Adipocyte (in vitro differentiated cells): ENCODE results near the gene CORO2B.

Experiments used
- DNase-seq: peaks from one replicate; pipeline ENCODE4 v3.0.0-alpha.2; 2015; ENCODE audit warnings: low read depth
- H3K27me3 ChIP-seq: replicated peaks from 2 replicates; pipeline ENCODE4 v1.7.0; 2013; ENCODE audit warnings: mild to moderate bottlenecking, low read length, moderate library complexity; ENCODE audit not compliant: control insufficient read depth, insufficient read depth
- H3K36me3 ChIP-seq: 2 replicates; pipeline ENCODE4 v1.7.0; 2013; ENCODE audit warnings: low read length, mild to moderate bottlenecking, moderate library complexity; ENCODE audit not compliant: control insufficient read depth, insufficient read depth, severe bottlenecking
- H3K4me1 ChIP-seq: 2 replicates; pipeline ENCODE4 v1.7.0; 2013; ENCODE audit warnings: mild to moderate bottlenecking, low read length, moderate library complexity; ENCODE audit not compliant: control insufficient read depth, insufficient read depth
- H3K4me3 ChIP-seq: 2 replicates; pipeline ENCODE4 v1.7.0; 2013; ENCODE audit warnings: mild to moderate bottlenecking, low read length, moderate library complexity
- H3K9ac ChIP-seq: 2 replicates; pipeline ENCODE4 v1.7.0; 2013; ENCODE audit warnings: mild to moderate bottlenecking, low read length, moderate library complexity
- H3K9me3 ChIP-seq: 2 replicates; pipeline ENCODE4 v1.7.0; 2013; ENCODE audit warnings: mild to moderate bottlenecking, low read length, moderate library complexity; ENCODE audit not compliant: control insufficient read depth

CORO2B gene

GRCh38 chr15:68564173-68564572 is 14.6 kb upstream of the CORO2B start:
- Histone ChIP-seq H3K36me3 (no peaks in the 10 kb centered on the region), H3K9me3 (no peaks in the 10 kb centered on the region), H3K4me3 (no peak overlapping the region), H3K4me1 (peaks cover 7% of the 10 kb centered on the region), H3K27me3 (no peaks in the 10 kb centered on the region), H3K9ac (no peak overlapping the region)
- no peak for DNase-seq

- no peak overlapping the region for H3K4me3 ChIP-seq
- no peak for DNase-seq
- H3K27me3 ChIP-seq, result no peaks in the 10 kb centered on the region
- H3K4me1 ChIP-seq, result no peaks in the 10 kb centered on the region
- H3K9ac ChIP-seq, result no peak overlapping the region
- no peaks in the 10 kb centered on the region for H3K9me3 ChIP-seq
- H3K36me3 ChIP-seq, result no peaks in the 10 kb centered on the region
These were observed 13.6 kb upstream of the CORO2B start for GRCh38 chr15:68565234-68565633.

GRCh38 chr15:68565726-68566125 is 13.1 kb upstream of the CORO2B start:
- no peaks in the 10 kb centered on the region for H3K9me3 ChIP-seq
- H3K4me1 ChIP-seq, result no peaks in the 10 kb centered on the region
- DNase-seq, result no peak
- H3K4me3 ChIP-seq, result no peak overlapping the region
- H3K36me3 ChIP-seq, result no peaks in the 10 kb centered on the region
- no peak overlapping the region for H3K9ac ChIP-seq
- no peaks in the 10 kb centered on the region for H3K27me3 ChIP-seq

- no peaks in the 10 kb centered on the region for H3K36me3 ChIP-seq
- no peaks in the 10 kb centered on the region for H3K4me1 ChIP-seq
- H3K9ac ChIP-seq, result no peak overlapping the region
- no peak for DNase-seq
- H3K27me3 ChIP-seq, result no peaks in the 10 kb centered on the region
- no peaks in the 10 kb centered on the region for H3K9me3 ChIP-seq
- no peak overlapping the region for H3K4me3 ChIP-seq
These were observed 12.3 kb upstream of the CORO2B start for GRCh38 chr15:68566377-68566954.

GRCh38 chr15:68567345-68567744 is 11.4 kb upstream of the CORO2B start:
- Histone ChIP-seq H3K4me3 (no peak overlapping the region), H3K4me1 (no peaks in the 10 kb centered on the region), H3K27me3 (peaks cover 4% of the 10 kb centered on the region), H3K36me3 (no peaks in the 10 kb centered on the region), H3K9me3 (no peaks in the 10 kb centered on the region), H3K9ac (no peak overlapping the region)
- DNase-seq, result no peak

- Histone ChIP-seq H3K9me3 (no peaks in the 10 kb centered on the region), H3K4me3 (no peak overlapping the region), H3K9ac (no peak overlapping the region), H3K27me3 (peaks cover 4% of the 10 kb centered on the region), H3K36me3 (no peaks in the 10 kb centered on the region), H3K4me1 (peaks cover 12% of the 10 kb centered on the region)
- DNase-seq, result no peak
These were observed 7.8 kb upstream of the CORO2B start for GRCh38 chr15:68570974-68571373.

- H3K4me3 ChIP-seq, result no peak overlapping the region
- peaks cover 4% of the 10 kb centered on the region for H3K27me3 ChIP-seq
- H3K9me3 ChIP-seq, result no peaks in the 10 kb centered on the region
- H3K4me1 ChIP-seq, result peaks cover 12% of the 10 kb centered on the region
- H3K9ac ChIP-seq, result no peak overlapping the region
- DNase-seq, result no peak
- no peaks in the 10 kb centered on the region for H3K36me3 ChIP-seq
These were observed 7.2 kb upstream of the CORO2B start for GRCh38 chr15:68571582-68571981.

GRCh38 chr15:68572309-68572708 is 6.5 kb upstream of the CORO2B start:
- no peak for DNase-seq
- Histone ChIP-seq H3K36me3 (no peaks in the 10 kb centered on the region), H3K9ac (no peak overlapping the region), H3K4me1 (peaks cover 12% of the 10 kb centered on the region), H3K9me3 (no peaks in the 10 kb centered on the region), H3K4me3 (no peak overlapping the region), H3K27me3 (peaks cover 4% of the 10 kb centered on the region)

GRCh38 chr15:68572921-68573320 is 5.9 kb upstream of the CORO2B start:
- no peak overlapping the region for H3K4me3 ChIP-seq
- peaks cover 4% of the 10 kb centered on the region for H3K27me3 ChIP-seq
- H3K4me1 ChIP-seq, result peaks cover 16% of the 10 kb centered on the region
- H3K36me3 ChIP-seq, result no peaks in the 10 kb centered on the region
- no peaks in the 10 kb centered on the region for H3K9me3 ChIP-seq
- H3K9ac ChIP-seq, result no peak overlapping the region
- DNase-seq, result no peak

- Histone ChIP-seq H3K36me3 (no peaks in the 10 kb centered on the region), H3K9me3 (no peaks in the 10 kb centered on the region), H3K27me3 (peaks cover 4% of the 10 kb centered on the region), H3K4me1 (peaks cover 19% of the 10 kb centered on the region), H3K9ac (no peak overlapping the region), H3K4me3 (no peak overlapping the region)
- DNase-seq, result no peak
These were observed 4.7 kb upstream of the CORO2B start for GRCh38 chr15:68574046-68574445.

- H3K9me3 ChIP-seq, result no peaks in the 10 kb centered on the region
- H3K36me3 ChIP-seq, result no peaks in the 10 kb centered on the region
- peaks cover 20% of the 10 kb centered on the region for H3K4me1 ChIP-seq
- DNase-seq, result no peak
- no peak overlapping the region for H3K9ac ChIP-seq
- H3K4me3 ChIP-seq, result no peak overlapping the region
- H3K27me3 ChIP-seq, result peaks cover 4% of the 10 kb centered on the region
These were observed 4.2 kb upstream of the CORO2B start for GRCh38 chr15:68574629-68575028.

- H3K4me1 ChIP-seq, result peaks cover 33% of the 10 kb centered on the region
- H3K36me3 ChIP-seq, result no peaks in the 10 kb centered on the region
- no peak overlapping the region for H3K9ac ChIP-seq
- H3K27me3 ChIP-seq, result peaks cover 4% of the 10 kb centered on the region
- H3K9me3 ChIP-seq, result no peaks in the 10 kb centered on the region
- no peak for DNase-seq
- no peak overlapping the region for H3K4me3 ChIP-seq
These were observed 2.4 kb upstream of the CORO2B start for GRCh38 chr15:68576235-68576892.
